NCI-H226 (cell line): ENCODE data around the gene SETDB1.

Experiments
- DNase-seq: peaks from one replicate; pipeline ENCODE4 v3.0.0-alpha.2; 2015

The SETDB1 gene

GRCh38 chr1:150976879-150977694 lies 50.9 kb downstream of the SETDB1 start:
- peak; percentile 56 for DNase-seq

- DNase-seq = peak; percentile 74
Measured at GRCh38 chr1:150979092-150980056, 53.2 kb downstream of the SETDB1 start.

GRCh38 chr1:150981177-150981804 lies 55.1 kb downstream of the SETDB1 start:
- peak; percentile 90 for DNase-seq

- peak; percentile 86 for DNase-seq
Measured at GRCh38 chr1:150981805-150982712, 55.9 kb downstream of the SETDB1 start, which contains the start of gene ANXA9. Gene ANXA9, plus strand, starts transcription at chr1:150982292. Its CDS starts 814 bp downstream, at chr1:150983106.

- no peak for DNase-seq
Measured at GRCh38 chr1:150985179-150985825, 59.1 kb downstream of the SETDB1 start.

GRCh38 chr1:150987924-150988323 lies 61.8 kb downstream of the SETDB1 start:
- no peak for DNase-seq

- no peak for DNase-seq
Measured at GRCh38 chr1:150992626-150993025, 66.5 kb downstream of the SETDB1 start.

- no peak for DNase-seq
Measured at GRCh38 chr1:150994248-150994647, 68.1 kb downstream of the SETDB1 start.

GRCh38 chr1:150995460-150995859 lies 69.3 kb downstream of the SETDB1 start:
- DNase-seq = no peak

- no peak for DNase-seq
Measured at GRCh38 chr1:150995896-150996295, 69.7 kb downstream of the SETDB1 start.

- no peak for DNase-seq
Measured at GRCh38 chr1:150997126-150997872, 71.1 kb downstream of the SETDB1 start.

- DNase-seq = no peak
Measured at GRCh38 chr1:150997949-150998348, 71.8 kb downstream of the SETDB1 start.

GRCh38 chr1:150999051-150999674 lies 73.0 kb downstream of the SETDB1 start:
- peak; percentile 26 for DNase-seq

- no peak for DNase-seq
Measured at GRCh38 chr1:150999926-151000325, 73.8 kb downstream of the SETDB1 start.

GRCh38 chr1:151000408-151000807 lies 74.2 kb downstream of the SETDB1 start:
- DNase-seq = no peak

GRCh38 chr1:151001602-151002001 lies 75.4 kb downstream of the SETDB1 start:
- no peak for DNase-seq

GRCh38 chr1:151002051-151002450 lies 75.9 kb downstream of the SETDB1 start:
- no peak for DNase-seq

GRCh38 chr1:151002611-151003010 lies 76.4 kb downstream of the SETDB1 start:
- DNase-seq = no peak

- no peak for DNase-seq
Measured at GRCh38 chr1:151003180-151003579, 77.0 kb downstream of the SETDB1 start.

GRCh38 chr1:151005729-151006319 lies 79.7 kb downstream of the SETDB1 start:
- no peak for DNase-seq
